Smooth muscle cell (in vitro differentiated cells): Measurements from ENCODE around the gene GPR183. TPM values are rescaled to one million over a fixed set of nuclear protein-coding genes. Genes with fewer than 3 reads are reported as not detected.
A peak's percentile ranks its signal among the peaks of the same experiment; 100 is the strongest.

Experiments
- DNase-seq: peaks from one replicate; lab custom pipeline; 2025; ENCODE audit not compliant: unreplicated experiment; lab: John Stamatoyannopoulos, UW
- H2AFZ ChIP-seq: fragments of 200-600 bp; sonication (generic); 2 replicates; pipeline ENCODE4 v1.6.0; 2016; ENCODE audit warnings: antibody characterized with exemption, low read depth, mild to moderate bottlenecking
- H3F3A ChIP-seq: fragments of 200-600 bp; sonication (generic); 2 replicates; pipeline ENCODE4 v1.6.0; 2017; ENCODE audit warnings: antibody characterized with exemption, low read depth
- H3K27ac ChIP-seq: fragments of 200-600 bp; sonication (generic); 2 replicates; pipeline ENCODE4 v1.5.1; 2016; ENCODE audit warnings: low read depth, mild to moderate bottlenecking
- H3K27me3 ChIP-seq: fragments of 200-600 bp; sonication (generic); 2 replicates; pipeline ENCODE4 v1.6.1; 2016; ENCODE audit warnings: low read depth, mild to moderate bottlenecking
- H3K36me3 ChIP-seq: fragments of 200-600 bp; sonication (generic); 2 replicates; pipeline ENCODE4 v1.5.1; 2016; ENCODE audit warnings: low read depth
- H3K4me1 ChIP-seq: fragments of 200-600 bp; sonication (generic); 2 replicates; pipeline ENCODE4 v1.5.1; 2016; ENCODE audit warnings: low read depth
- H3K4me2 ChIP-seq: fragments of 200-600 bp; sonication (generic); 2 replicates; pipeline ENCODE4 v1.6.0; 2016; ENCODE audit warnings: mild to moderate bottlenecking
- H3K4me3 ChIP-seq: fragments of 200-600 bp; sonication (generic); 2 replicates; pipeline ENCODE4 v1.5.1; 2016; ENCODE audit warnings: mild to moderate bottlenecking
- H3K79me2 ChIP-seq: fragments of 200-600 bp; sonication (generic); 2 replicates; pipeline ENCODE4 v1.6.0; 2016; ENCODE audit warnings: low read depth, mild to moderate bottlenecking
- H3K9ac ChIP-seq: fragments of 200-600 bp; sonication (generic); 2 replicates; pipeline ENCODE4 v1.6.0; 2016; ENCODE audit warnings: low read depth
- H3K9me3 ChIP-seq: fragments of 200-600 bp; sonication (generic); replicated peaks from 2 replicates; pipeline ENCODE4 v1.5.1; 2016; ENCODE audit warnings: low read depth
- H4K20me1 ChIP-seq: fragments of 200-600 bp; sonication (generic); 2 replicates; pipeline ENCODE4 v1.6.0; 2016; ENCODE audit warnings: low read depth
- CTCF ChIP-seq: fragments of 200-600 bp; sonication (generic); IDR thresholded peaks from 2 replicates; pipeline ENCODE4 v1.5.1; 2017; ENCODE audit warnings: borderline replicate concordance, mild to moderate bottlenecking, antibody characterized with exemption; ENCODE audit not compliant: insufficient read depth, poor library complexity, severe bottlenecking
- WGBS: methylation state at CpG from one replicate; pipeline ENCODE4 v1.1.7; 2016; ENCODE audit warnings: low lambda C conversion rate; 5-methylcytosine and 5-hydroxymethylcytosine counted together
- polyA plus RNA-seq: library from polyadenylated mRNA; unstranded; fragments of >200 nt; fragmentation: Nextera tagmentation; extraction: Ambion mirVana; gene quantifications from 2 replicates; pipeline ENCODE4 v1.2.1, GENCODE V29; 2016
- total RNA-seq: library from RNA; depleted of rRNA; stranded (reverse); fragments of >200 nt; gene quantifications from 2 replicates; pipeline ENCODE4 v1.2.3, GENCODE V29; 2014

The GPR183 gene
- total and polyA plus RNA-seq, 2 experiments from 2014 or later, result 32.4 to 33.0 TPM

- WGBS, result 95% methylated on average over 2 of the region's 2 CpGs
- Histone ChIP-seq H3F3A (peaks cover 14% of the 10 kb centered on the region), H3K9ac (no peak overlapping the region), H3K4me3 (no peak overlapping the region), H4K20me1 (peaks cover 6% of the 10 kb centered on the region), H3K4me2 (peak overlapping the region; percentile 32), H3K27me3 (no peaks in the 10 kb centered on the region), H2AFZ (no peak overlapping the region), H3K27ac (peak overlapping the region; percentile 17), H3K36me3 (no peaks in the 10 kb centered on the region), H3K9me3 (no peaks in the 10 kb centered on the region), H3K79me2 (no peaks in the 10 kb centered on the region), H3K4me1 (peaks cover 5% of the 10 kb centered on the region)
- no peak for TF ChIP-seq CTCF
- no peak for DNase-seq
These were observed 46.0 kb upstream of the GPR183 start for GRCh38 chr13:99353246-99353600.

- H4K20me1 ChIP-seq, result peaks cover 6% of the 10 kb centered on the region
- no peak overlapping the region for H3K4me3 ChIP-seq
- H3F3A ChIP-seq, result peaks cover 10% of the 10 kb centered on the region
- H3K4me2 ChIP-seq, result peak overlapping the region; percentile 32
- no peaks in the 10 kb centered on the region for H3K27me3 ChIP-seq
- H3K27ac ChIP-seq, result no peak overlapping the region
- no peaks in the 10 kb centered on the region for H3K9me3 ChIP-seq
- no peak overlapping the region for H2AFZ ChIP-seq
- H3K9ac ChIP-seq, result no peak overlapping the region
- no peak for TF ChIP-seq CTCF
- no peaks in the 10 kb centered on the region for H3K36me3 ChIP-seq
- H3K4me1 ChIP-seq, result peaks cover 5% of the 10 kb centered on the region
- WGBS, result 87% methylated on average over 17 of the region's 17 CpGs
- no peak for DNase-seq
- H3K79me2 ChIP-seq, result no peaks in the 10 kb centered on the region
These were observed 45.4 kb upstream of the GPR183 start for GRCh38 chr13:99352351-99353245.

- H3K4me3 ChIP-seq, result no peak overlapping the region
- 92% methylated on average over 4 of the region's 4 CpGs for WGBS
- no peaks in the 10 kb centered on the region for H3K36me3 ChIP-seq
- H2AFZ ChIP-seq, result no peak overlapping the region
- no peak overlapping the region for H3K9ac ChIP-seq
- no peak for TF ChIP-seq CTCF
- H4K20me1 ChIP-seq, result peaks cover 6% of the 10 kb centered on the region
- H3K9me3 ChIP-seq, result no peaks in the 10 kb centered on the region
- H3K27me3 ChIP-seq, result no peaks in the 10 kb centered on the region
- no peaks in the 10 kb centered on the region for H3K79me2 ChIP-seq
- no peak overlapping the region for H3K27ac ChIP-seq
- no peak for DNase-seq
- peaks cover 5% of the 10 kb centered on the region for H3K4me1 ChIP-seq
- no peak overlapping the region for H3K4me2 ChIP-seq
- H3F3A ChIP-seq, result peaks cover 9% of the 10 kb centered on the region
These were observed 44.6 kb upstream of the GPR183 start for GRCh38 chr13:99351772-99352171.

- H3K4me1 ChIP-seq, result peaks cover 5% of the 10 kb centered on the region
- DNase-seq, result no peak
- peaks cover 9% of the 10 kb centered on the region for H3F3A ChIP-seq
- 98% methylated on average over 2 of the region's 2 CpGs for WGBS
- no peaks in the 10 kb centered on the region for H3K79me2 ChIP-seq
- no peak for TF ChIP-seq CTCF
- H3K27me3 ChIP-seq, result no peaks in the 10 kb centered on the region
- H3K4me3 ChIP-seq, result no peak overlapping the region
- no peaks in the 10 kb centered on the region for H3K36me3 ChIP-seq
- H2AFZ ChIP-seq, result no peak overlapping the region
- H3K4me2 ChIP-seq, result no peak overlapping the region
- H4K20me1 ChIP-seq, result peaks cover 6% of the 10 kb centered on the region
- no peak overlapping the region for H3K27ac ChIP-seq
- no peaks in the 10 kb centered on the region for H3K9me3 ChIP-seq
- H3K9ac ChIP-seq, result no peak overlapping the region
These were observed 43.0 kb upstream of the GPR183 start for GRCh38 chr13:99350191-99350590.
